ENCODE data around the gene PRMT1.
A peak's percentile ranks its signal among the peaks of the same experiment; 100 is the strongest.

Gene PRMT1

GRCh38 chr19:49651820-49652550, 25.1 kb upstream of the PRMT1 start:
- DNase-seq, result no peak

GRCh38 chr19:49652551-49653465, 24.3 kb upstream of the PRMT1 start:
- DNase-seq, result no peak

- DNase-seq, result no peak
Observed at GRCh38 chr19:49653466-49653806, 23.6 kb upstream of the PRMT1 start.

GRCh38 chr19:49654581-49654980, 22.5 kb upstream of the PRMT1 start:
- no peak for DNase-seq

GRCh38 chr19:49655570-49656455, 21.3 kb upstream of the PRMT1 start:
- DNase-seq, result no peak

- no peak for DNase-seq
Observed at GRCh38 chr19:49656456-49657109, 20.5 kb upstream of the PRMT1 start.

GRCh38 chr19:49657493-49658138, 19.5 kb upstream of the PRMT1 start:
- no peak for DNase-seq

GRCh38 chr19:49658139-49658517, 18.9 kb upstream of the PRMT1 start:
- no peak for DNase-seq

GRCh38 chr19:49658566-49659442, 18.3 kb upstream of the PRMT1 start:
- no peak for DNase-seq

- DNase-seq, result no peak
Observed at GRCh38 chr19:49660338-49660961, 16.6 kb upstream of the PRMT1 start.

- DNase-seq, result no peak
Observed at GRCh38 chr19:49662011-49662410, 15.1 kb upstream of the PRMT1 start.

- DNase-seq, result no peak
Observed at GRCh38 chr19:49663224-49663623, 13.8 kb upstream of the PRMT1 start.

- DNase-seq, result peak; percentile 81
Observed at GRCh38 chr19:49664171-49665035, 12.7 kb upstream of the PRMT1 start.

- no peak for DNase-seq
Observed at GRCh38 chr19:49665036-49665350, 12.1 kb upstream of the PRMT1 start.

GRCh38 chr19:49665351-49666119, 11.5 kb upstream of the PRMT1 start, which contains the start of the genes BCL2L12 and IRF3:
BCL2L12 (plus strand) TSS chr19:49665933; CDS start chr19:49666693, 760 bp downstream.
IRF3 (minus strand) TSS chr19:49665857; CDS start chr19:49664838, 1,019 bp downstream.
- DNase-seq, result peak; percentile 98

- no peak for DNase-seq
Observed at GRCh38 chr19:49666120-49666444, 11.0 kb upstream of the PRMT1 start.

GRCh38 chr19:49667473-49667872, 9.6 kb upstream of the PRMT1 start:
- no peak for DNase-seq

- DNase-seq, result no peak
Observed at GRCh38 chr19:49669516-49669915, 7.6 kb upstream of the PRMT1 start.
